HG03135 (cell line): ENCODE results near the gene COL20A1.

Experiments used
- ATAC-seq: cut with Tn5 transposase; IDR thresholded peaks from one replicate; pipeline ENCODE4 v1.9.1; 2021; ENCODE audit warnings: mild to moderate bottlenecking, moderate library complexity; ENCODE audit not compliant: unreplicated experiment

The COL20A1 gene

DNA sequence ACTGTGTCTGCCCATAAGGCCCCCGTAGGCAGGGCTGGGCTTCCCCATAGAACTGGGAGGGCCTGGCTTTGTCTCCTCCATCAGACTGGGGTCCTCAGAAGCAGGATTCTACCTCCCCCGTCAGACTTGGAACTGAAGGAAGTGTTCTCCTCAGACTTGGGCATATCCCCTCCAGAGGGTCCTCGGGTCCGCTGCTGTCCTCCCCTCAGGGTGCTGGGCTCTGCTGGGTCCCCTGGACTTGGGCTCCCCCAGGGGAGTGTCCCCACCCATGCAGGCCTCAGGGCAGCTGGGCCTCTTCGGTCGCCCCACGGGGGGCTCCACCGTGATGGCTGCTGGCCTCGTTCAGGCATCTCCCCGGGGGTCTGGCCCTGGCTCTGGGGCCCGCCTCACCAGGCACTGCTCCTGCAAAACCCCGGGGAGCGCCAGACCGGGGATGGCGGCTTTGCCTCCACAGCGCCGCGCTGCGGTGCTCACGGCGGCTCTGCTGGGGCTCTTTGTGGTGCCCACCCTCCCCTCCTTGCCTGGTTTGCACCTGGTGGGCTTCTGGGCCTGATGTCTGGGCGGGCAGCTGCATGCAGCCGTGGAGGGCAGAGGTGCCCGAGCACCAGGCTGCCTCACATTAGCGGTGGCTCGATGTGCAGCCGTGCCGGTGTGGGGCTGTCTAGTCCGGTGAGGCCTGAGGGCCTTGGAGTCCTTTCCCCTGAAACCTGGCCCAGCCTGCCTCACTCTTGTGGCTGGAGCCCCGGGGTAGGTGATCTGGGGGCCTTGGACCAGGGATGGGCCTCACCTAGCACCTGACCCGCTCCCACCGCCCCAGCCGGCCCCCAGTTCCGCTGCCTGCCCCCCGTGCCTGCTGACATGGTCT, 13.9 kb downstream of the COL20A1 start:
- ATAC-seq: no peak

DNA sequence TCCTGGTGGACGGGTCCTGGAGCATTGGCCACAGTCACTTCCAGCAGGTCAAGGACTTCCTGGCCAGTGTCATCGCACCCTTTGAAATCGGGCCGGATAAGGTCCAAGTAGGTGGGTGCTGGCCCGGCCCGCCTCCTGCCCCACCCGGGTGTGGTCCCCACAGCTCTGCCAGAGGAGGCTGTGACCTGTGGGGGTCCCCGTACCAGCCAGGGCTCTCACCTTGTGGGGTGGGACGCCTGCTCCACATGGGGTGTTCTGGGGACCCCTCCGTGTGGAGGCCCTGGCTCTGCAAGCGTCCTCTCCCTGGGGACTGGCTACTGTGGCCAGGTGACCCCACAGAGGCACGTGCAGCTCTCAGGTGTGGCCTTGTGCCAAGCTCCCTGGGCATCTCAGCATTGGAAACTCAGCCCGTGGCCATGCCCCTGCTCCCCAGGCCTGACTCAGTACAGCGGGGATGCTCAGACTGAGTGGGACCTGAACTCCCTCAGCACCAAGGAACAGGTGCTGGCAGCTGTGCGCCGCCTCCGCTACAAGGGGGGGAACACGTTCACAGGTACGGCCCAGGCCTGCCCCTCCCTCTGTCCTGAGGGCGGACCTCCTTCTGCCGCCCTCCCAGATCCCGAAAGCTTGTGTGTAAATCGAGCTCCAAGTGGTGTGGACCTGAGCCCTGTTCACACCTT, 14.7 kb downstream of the COL20A1 start:
- ATAC-seq: no peak

DNA sequence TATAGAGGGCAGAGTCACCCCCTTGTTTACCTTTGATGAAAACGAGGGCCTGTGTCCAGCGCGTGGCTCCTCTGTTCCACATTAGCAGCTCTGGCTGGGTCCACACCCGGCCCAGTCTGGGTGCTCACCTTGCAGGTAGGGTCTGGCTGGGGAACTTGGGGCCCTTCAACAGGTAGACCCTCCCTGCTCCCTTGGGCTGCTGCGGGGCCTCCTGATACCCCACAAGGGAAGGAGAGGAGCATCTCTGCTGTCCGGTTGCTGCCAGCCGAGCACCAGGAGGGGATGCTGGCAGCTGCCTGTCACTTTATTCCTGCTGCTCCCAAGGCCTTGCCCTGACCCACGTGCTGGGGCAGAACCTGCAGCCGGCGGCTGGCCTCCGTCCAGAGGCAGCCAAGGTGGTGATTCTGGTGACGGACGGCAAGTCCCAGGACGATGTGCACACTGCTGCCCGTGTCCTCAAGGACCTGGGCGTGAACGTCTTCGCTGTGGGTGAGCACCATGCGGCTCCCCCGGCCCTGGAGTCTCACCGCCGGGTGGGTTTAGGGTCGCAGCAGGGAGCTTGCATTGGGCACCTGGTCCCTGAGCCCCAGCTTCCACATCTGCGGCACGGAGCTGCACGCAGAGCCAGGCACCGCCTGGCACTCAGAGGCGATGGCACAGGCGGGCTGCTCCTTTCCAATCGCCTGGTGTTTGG, 15.4 kb downstream of the COL20A1 start:
- no peak for ATAC-seq

DNA sequence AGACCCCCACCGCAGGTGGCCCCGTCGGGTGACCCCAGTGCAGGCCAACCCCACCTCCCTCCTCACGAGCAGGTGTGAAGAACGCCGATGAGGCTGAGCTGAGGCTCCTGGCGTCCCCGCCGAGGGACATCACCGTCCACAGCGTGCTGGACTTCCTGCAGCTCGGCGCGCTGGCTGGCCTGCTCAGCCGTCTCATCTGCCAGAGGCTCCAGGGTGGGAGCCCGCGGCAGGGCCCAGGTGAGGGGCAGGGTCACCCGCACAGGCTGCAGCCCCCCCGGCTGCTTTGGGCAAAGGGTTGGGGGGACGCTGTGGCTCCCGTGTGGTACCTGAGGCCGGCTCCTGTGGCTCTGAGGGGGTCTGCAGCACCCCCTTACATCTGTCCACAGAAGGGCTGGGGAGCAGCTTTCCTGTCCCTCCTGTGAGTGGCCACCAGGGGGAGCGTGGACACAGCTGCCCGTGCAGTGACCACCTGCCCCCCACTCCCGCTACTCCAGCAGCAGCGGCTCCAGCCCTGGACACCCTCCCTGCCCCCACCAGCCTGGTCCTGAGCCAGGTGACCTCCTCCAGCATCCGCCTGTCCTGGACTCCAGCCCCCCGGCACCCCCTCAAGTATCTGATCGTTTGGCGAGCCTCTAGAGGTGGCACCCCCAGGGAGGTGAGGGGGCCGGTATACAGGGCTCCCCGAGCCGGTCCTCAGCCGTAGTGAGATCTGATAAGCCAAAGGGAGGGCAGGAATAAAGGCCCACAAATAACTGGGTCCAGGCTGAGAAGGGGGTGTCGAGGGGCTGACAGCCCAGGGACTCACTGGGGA, 16.5 kb downstream of the COL20A1 start:
- ATAC-seq: no peak

DNA sequence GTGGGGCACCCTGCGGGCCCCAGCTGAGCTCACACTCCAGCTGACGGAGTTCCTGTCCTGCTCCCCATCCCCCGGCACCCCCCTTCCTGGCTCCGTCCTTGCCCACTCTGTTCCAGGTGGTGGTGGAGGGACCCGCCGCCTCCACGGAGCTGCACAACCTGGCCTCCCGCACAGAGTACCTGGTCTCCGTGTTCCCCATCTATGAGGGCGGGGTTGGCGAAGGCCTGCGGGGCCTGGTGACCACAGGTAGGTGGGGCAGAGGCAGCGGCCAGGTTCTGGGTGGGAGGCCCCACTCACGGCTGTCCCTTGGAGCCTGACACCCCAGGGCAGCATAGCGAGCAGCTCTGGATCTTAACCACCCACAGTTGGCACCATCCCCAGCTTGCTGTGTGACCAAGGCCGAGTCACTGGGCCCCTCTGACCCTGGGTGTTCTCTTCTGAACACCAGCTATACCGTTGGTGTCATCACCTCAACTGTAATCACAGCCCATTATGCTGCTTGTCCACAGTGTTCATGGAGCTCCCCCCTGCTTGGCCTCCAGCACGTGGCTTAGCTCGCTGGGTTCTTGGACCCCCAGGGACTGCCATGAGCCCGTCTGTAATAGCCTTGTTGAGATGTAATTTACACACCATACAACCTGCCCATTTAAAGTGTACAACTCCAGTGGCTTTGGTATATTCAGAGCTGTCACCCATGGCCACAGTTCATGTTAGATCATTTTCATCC, 17.4 kb downstream of the COL20A1 start:
- ATAC-seq: no peak

DNA sequence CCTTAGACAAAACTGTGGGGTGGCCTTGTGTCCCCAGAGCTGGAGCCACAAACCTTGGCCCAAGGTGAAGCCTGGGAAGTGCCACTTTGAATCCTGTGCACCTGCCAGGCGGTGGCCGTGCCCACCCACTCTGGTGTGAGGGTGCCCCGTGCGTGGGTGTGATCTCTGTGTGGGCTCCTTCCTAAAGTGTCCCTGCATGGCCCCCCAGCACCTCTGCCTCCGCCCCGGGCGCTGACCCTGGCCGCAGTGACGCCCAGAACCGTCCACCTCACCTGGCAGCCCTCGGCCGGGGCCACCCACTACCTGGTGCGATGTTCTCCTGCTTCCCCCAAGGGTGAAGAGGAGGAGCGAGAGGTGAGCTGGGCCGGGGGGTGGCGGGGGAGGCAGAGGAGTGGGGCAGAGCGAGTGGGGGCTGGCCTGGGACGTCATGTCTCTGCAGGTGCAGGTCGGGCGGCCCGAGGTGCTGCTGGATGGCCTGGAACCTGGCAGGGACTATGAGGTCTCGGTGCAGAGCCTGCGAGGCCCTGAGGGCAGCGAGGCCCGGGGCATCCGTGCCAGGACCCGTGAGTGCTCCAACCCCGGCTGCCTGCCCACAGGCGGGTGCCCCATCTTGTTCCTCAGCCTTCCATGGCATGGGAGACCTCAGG, 18.3 kb downstream of the COL20A1 start:
- no peak for ATAC-seq

DNA sequence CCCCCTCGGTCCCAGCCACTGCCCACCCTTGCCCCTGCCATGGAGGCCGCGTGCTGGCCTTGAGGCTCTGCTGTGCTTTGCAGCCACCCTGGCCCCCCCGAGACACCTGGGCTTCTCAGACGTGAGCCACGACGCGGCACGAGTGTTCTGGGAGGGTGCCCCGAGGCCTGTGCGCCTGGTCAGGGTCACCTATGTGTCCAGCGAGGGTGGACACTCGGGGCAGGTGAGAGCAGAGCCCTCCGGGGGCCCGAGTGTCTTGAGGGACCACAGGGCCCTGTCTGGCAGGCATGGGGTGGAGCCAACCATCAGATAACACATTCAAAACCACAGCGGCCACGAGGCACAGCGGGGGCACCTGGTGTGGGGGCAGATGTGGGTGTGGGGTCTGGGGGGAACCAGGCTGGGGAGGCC, 18.9 kb downstream of the COL20A1 start:
- ATAC-seq: no peak

DNA sequence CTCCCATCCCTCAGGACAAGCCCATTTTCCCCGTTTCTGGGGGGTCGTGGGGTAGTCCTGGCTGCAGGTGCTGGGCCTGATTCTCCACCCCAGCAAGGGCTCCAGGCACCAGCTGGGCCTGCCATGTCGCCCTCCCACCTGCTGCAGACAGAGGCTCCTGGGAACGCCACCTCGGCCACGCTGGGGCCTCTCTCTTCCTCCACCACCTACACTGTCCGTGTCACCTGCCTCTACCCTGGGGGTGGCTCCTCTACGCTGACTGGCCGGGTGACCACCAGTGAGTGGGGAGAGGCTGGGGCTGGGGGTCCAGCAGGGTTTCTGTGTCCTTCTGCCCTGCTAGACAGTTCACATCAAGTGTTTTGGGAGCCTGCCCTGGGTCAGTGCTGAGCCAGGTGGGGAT, 19.3 kb downstream of the COL20A1 start:
- no peak for ATAC-seq

DNA sequence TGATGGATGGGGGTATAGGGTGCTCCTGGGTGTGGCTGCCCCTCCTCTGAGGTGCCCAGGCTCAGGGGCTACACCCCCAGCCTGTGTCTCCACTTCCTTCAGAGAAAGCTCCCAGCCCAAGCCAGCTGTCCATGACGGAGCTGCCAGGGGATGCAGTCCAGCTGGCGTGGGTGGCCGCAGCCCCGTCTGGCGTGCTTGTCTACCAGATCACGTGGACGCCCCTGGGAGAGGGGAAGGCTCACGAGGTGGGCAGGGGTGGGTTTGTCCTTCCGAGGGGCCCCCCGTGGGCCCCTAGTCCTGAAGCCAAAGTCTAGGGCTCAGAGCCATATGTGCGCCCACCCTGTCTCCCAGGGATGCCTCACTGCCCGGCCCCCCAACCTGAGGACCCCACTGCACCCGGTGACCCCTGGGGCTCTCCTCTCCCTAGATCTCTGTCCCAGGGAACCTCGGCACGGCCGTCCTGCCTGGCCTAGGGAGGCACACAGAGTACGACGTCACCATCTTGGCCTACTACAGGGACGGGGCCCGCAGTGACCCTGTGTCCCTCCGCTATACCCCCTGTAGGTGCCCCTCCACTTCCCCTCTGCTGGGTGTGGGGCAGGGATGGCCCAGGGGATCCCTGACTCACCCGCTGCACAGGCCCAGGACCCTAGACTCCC, 19.8 kb downstream of the COL20A1 start:
- no peak for ATAC-seq

DNA sequence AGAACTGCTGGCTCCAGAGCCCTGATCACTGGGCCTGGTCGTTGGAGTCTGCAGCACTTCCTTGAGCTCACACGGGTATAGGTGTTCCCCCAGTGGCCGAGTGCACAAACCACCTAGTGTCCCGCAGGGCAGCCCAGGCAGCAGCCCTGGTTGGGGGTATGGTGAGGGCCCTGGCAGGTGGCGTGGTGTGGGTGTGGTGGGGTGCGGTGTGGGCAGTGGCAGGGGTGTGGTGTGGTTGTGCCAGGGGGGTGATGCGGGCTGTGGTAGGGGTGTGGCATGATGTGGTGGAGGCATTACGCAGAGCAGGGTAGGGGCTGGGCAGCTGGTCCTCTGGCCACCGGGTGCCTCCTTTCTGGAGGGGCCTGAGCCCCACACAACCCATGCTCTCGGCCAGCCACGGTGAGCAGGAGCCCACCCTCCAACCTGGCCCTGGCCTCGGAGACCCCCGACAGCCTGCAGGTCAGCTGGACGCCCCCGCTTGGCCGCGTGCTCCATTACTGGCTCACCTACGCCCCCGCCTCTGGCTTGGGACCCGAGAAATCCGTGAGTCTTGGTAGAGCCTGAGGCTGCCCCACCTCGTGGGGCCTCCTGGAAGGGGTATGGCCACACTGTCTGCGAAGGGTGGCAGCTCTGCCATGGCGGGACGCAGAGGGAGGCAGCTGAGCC, 20.5 kb downstream of the COL20A1 start:
- no peak for ATAC-seq

DNA sequence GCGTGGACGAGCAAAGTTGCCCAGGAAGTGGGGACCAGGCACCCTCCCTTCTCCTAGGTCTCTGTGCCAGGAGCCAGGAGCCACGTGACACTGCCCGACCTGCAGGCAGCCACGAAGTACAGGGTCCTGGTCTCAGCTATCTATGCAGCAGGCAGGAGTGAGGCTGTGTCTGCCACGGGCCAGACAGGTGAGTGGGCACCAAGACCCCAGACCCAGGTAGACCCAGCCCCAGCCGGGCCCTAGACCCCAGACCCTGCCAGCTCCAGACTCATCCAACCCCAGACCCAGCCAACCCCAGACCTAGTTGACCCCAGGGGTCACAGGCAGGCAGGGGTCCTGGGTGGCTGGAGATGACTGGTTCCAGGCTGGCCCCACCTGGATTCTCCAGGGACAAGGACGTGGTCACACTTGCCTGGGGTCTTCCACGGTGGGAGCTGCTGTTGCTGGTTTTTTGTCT, 21.1 kb downstream of the COL20A1 start:
- no peak for ATAC-seq

DNA sequence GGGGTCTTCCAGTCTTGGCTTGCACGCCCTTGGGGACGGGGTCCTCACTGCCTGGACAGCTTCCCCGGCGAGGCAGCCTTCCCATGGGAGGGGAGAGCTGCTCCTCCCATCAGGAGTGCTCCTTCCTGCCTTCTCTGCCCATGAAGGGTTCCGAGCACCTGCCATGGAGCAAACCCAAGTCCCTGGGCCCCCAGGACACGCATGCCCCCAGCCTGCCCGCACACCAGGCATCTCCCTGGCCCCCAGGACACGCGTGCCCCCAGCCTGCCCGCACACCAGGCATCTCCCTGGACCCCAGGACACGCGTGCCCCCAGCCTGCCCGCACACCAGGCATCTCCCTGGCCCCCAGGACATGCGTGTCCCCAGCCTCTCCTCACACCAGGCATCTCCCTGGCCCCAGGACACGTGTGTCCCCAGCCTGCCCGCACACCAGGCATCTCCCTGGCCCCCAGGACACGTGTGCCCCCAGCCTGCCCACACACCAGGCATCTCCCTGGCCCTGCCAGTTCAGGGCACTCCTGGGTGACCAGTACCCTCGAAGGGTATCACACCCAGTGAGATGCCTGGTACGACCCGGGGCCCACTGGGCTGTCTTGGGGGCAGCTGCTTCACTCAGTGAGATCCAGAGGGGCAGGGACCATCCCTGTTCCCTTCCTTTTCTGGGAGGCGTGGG, 21.7 kb downstream of the COL20A1 start:
- ATAC-seq: no peak

DNA sequence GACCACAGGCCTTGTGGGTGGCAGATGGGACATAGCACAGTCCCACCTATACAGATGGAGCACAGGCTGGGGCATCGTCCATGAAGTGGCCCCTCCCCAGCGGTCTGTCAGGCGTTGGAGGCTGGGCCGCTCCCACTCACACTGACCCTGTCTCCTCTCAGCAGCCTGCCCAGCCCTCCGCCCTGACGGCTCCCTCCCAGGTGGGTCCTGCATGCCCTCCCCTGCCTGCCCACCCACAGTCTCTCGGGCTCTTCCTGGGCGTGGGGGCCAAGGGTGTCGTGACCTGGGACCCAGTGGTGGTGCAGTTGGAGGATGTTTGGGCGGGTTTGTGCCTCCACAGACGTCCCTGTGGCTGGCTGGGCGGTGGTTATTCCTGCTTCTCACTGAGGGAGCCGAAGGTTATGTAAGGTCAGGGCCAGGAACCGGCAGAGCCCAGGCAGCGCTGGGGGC, 22.3 kb downstream of the COL20A1 start:
- no peak for ATAC-seq

DNA sequence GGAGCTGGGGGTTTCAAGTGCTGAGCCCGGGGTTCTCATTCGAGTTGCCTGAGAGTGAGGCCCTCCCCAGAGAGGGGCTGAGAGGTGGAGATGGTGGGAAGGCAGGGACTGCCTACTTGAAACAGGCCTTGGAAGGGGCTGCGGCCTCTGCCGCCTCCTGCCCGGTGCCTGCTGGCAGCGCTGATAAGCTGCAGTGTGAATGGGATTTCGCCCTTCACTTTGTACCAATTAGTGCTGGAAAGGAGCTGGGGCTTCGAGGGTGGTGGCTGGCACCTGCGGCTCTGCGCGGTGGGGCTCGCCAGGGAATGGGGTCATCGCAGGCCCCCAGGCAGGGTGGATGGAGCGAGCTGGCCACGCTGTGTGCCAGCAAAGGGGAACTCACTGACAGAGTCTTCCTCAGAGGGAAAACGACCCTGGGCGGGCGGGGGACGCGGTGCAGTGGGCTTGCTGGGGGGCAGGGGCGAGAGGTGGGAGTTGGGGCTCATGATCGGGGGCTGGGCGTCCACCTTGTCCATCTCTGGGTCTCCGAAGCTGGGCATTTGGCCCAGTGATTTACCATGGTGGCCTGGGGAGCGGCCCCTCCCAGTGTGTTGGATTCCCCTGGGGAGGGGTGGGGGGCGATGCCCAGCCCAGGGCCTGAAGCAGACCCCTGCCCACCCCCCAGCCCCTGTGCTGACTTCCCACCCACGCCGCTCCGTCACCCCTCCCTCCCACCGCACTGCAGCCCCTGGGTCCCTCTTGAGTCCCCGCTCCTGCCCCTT, 22.9 kb downstream of the COL20A1 start:
- ATAC-seq: no peak

DNA sequence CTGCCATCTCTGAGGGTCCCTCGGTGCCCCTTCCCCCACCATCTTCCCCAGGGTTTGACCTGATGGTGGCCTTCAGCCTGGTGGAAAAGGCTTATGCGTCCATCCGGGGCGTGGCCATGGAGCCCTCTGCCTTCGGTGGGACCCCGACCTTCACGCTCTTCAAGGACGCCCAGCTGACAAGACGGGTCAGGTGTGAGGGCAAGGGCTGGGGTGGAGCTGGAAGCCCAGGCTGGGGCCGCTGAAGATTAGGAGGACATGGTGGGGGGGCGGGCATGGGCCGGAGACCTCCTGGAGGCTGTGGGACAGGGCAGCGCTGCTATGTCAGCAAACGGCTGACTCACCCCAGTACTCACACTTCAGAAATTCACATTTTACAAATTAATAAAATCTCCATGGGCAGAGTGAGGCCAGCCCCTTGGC, 23.5 kb downstream of the COL20A1 start:
- ATAC-seq: no peak

DNA sequence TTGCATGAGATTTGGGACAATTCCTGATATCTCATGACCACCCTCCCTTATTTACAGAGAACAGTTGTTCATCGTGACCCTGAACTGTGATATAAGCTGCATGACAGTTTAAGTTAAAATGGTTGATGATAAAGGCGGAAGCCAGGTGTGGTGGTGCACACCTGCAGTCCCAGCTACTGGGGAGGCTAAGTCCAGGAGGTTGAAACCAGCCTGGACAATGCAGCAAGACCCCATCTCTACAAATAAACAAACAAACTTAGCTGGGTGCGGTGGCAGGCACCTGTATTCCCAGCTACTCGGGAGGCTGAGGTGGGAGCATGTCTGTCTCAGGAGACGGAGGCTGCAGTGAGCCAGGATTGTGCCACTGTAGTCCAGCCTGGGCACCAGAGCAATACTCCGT, 24.1 kb downstream of the COL20A1 start:
- ATAC-seq: no peak

DNA sequence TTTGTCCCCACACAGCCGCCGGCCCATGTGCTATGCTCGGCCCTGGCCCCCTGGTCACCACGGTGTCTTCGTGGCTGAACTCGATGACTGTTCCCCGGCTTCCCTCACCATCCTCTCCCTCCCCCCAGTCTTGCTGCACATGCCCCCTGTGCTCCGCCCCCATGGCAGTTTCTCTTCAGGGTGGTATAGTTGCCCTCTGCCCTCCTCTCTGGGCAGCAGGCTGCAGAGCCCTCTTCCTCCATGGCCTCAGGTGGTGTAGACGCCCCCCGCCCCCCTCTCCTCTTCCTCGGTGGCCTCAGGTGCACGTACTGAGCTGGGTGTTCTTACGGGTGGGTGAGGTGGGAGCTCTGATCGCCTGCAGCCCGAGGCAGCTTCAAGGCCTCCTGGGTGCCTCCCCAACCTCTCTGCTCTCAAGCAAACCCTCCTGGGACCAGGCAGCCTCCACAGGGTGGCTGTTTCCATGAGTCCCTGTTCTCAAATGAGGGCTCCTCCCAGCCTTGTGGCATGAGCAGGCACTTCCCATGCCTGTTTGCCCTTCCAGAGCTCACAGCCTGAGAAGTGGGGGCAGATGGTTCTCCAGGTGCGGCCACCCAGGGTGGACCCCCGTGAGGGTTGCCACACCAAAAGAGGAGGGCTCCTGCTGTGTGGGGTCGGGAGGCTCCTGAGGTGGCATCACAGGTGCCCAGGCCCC, 24.8 kb downstream of the COL20A1 start:
- no peak for ATAC-seq
